T-helper 1 cell treated with Interleukin-12 subunit alpha and Interleukin-12 subunit beta and Interleukin-4 antibody, amounts not matched to agents 30 ng/mL and 1 ng/mL, for 36 hours (primary cell): ENCODE data around the gene NFE2L3. TPM values are rescaled to one million over a fixed set of nuclear protein-coding genes. Genes with fewer than 3 reads are reported as not detected.
"Not testable (repeated sequence)": the region's sequence is repeated elsewhere in the genome, so short reads cannot be mapped to it uniquely, and the experiment has no call there.

Experiments used
- intact Hi-C: fragments of 100-400 bp; cut with micrococcal nuclease; formaldehyde crosslinking; loops from one replicate; pipeline ENCODE4 v1.15.1; 2024
- total RNA-seq: library from RNA; stranded (reverse); gene quantifications from 2 replicates; pipeline ENCODE4 v1.2.3, GENCODE V29; 2022

NFE2L3 gene
- total RNA-seq = 69.4 and 71.7 TPM in 2 replicates

- intact Hi-C loops = loop anchor here (1.0 to 10.0 kb wide), 9 partner anchors 15 to 1327 kb away; partner anchors contain the start of genes CYCS and SKAP2
Observed at GRCh38 chr7:26151953-26152781, at the start of gene NFE2L3. Gene NFE2L3, plus strand, starts transcription at chr7:26152198. Its CDS starts 301 bp downstream, at chr7:26152499.

- intact Hi-C loops = no loop called here
Observed at GRCh38 chr7:26103596-26103995, 48.4 kb upstream of the NFE2L3 start.

GRCh38 chr7:26105236-26105635 is 46.8 kb upstream of the NFE2L3 start:
- intact Hi-C loops = no loop called here

GRCh38 chr7:26105931-26106330 is 46.1 kb upstream of the NFE2L3 start:
- intact Hi-C loops = no loop called here

- intact Hi-C loops = loop anchor here (1.0 kb wide), 1 partner anchor 21 kb away; no protein-coding TSS in a partner anchor
Observed at GRCh38 chr7:26112203-26112740, 39.7 kb upstream of the NFE2L3 start.

GRCh38 chr7:26115650-26116049 is 36.3 kb upstream of the NFE2L3 start:
- intact Hi-C loops = no loop called here

GRCh38 chr7:26117142-26117807 is 34.7 kb upstream of the NFE2L3 start:
- intact Hi-C loops = no loop called here

- intact Hi-C loops = no loop called here
Observed at GRCh38 chr7:26117970-26118369, 34.0 kb upstream of the NFE2L3 start.

- intact Hi-C loops = no loop called here
Observed at GRCh38 chr7:26122745-26123144, 29.3 kb upstream of the NFE2L3 start.

GRCh38 chr7:26124775-26125174 is 27.2 kb upstream of the NFE2L3 start:
- intact Hi-C loops = not testable (repeated sequence)

- intact Hi-C loops = no loop called here
Observed at GRCh38 chr7:26127411-26127810, 24.6 kb upstream of the NFE2L3 start.

GRCh38 chr7:26131056-26131589 is 20.9 kb upstream of the NFE2L3 start:
- intact Hi-C loops = no loop called here

GRCh38 chr7:26135076-26135475 is 16.9 kb upstream of the NFE2L3 start:
- intact Hi-C loops = no loop called here

- intact Hi-C loops = no loop called here
Observed at GRCh38 chr7:26135551-26135950, 16.4 kb upstream of the NFE2L3 start.

- intact Hi-C loops = no loop called here
Observed at GRCh38 chr7:26136831-26137230, 15.2 kb upstream of the NFE2L3 start.

GRCh38 chr7:26140380-26140779 is 11.6 kb upstream of the NFE2L3 start:
- intact Hi-C loops = no loop called here

- intact Hi-C loops = no loop called here
Observed at GRCh38 chr7:26141077-26141476, 10.9 kb upstream of the NFE2L3 start.

GRCh38 chr7:26143298-26144048 is 8.5 kb upstream of the NFE2L3 start:
- intact Hi-C loops = no loop called here

GRCh38 chr7:26144184-26145080 is 7.6 kb upstream of the NFE2L3 start:
- intact Hi-C loops = no loop called here

- intact Hi-C loops = no loop called here
Observed at GRCh38 chr7:26145238-26145637, 6.8 kb upstream of the NFE2L3 start.
